GM18873 (cell line): ENCODE data around the gene KCND3.

Source experiments
- ATAC-seq: cut with Tn5 transposase; IDR thresholded peaks from one replicate; pipeline ENCODE4 v1.9.1; 2021; ENCODE audit warnings: mild to moderate bottlenecking, moderate library complexity, moderate number of reproducible peaks; ENCODE audit not compliant: unreplicated experiment, low FRiP score

Gene KCND3

GRCh38 chr1:111735321-111735720, 254.1 kb downstream of the KCND3 start:
- ATAC-seq, result no peak

- ATAC-seq, result no peak
Measured at GRCh38 chr1:111734856-111735255, 254.6 kb downstream of the KCND3 start.

- no peak for ATAC-seq
Measured at GRCh38 chr1:111734426-111734825, 255.0 kb downstream of the KCND3 start.

DNA sequence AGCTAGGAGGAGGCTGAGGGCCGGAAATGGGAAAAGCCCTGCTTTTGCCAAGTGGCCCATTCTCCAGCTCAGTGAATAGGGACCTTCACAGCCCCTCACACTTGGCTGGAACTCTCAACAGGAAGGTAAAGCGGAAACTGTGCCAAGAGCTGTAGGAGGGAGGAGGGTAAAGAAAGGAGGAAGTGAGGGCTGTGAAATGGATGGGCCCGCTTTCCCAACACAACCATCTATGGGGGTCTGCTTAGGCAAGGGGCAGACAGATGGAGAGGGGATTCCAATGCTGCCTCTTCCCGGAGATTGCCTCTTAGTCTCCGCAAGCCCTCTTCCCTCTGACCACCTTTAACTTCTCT, 255.5 kb downstream of the KCND3 start:
- ATAC-seq, result no peak

DNA sequence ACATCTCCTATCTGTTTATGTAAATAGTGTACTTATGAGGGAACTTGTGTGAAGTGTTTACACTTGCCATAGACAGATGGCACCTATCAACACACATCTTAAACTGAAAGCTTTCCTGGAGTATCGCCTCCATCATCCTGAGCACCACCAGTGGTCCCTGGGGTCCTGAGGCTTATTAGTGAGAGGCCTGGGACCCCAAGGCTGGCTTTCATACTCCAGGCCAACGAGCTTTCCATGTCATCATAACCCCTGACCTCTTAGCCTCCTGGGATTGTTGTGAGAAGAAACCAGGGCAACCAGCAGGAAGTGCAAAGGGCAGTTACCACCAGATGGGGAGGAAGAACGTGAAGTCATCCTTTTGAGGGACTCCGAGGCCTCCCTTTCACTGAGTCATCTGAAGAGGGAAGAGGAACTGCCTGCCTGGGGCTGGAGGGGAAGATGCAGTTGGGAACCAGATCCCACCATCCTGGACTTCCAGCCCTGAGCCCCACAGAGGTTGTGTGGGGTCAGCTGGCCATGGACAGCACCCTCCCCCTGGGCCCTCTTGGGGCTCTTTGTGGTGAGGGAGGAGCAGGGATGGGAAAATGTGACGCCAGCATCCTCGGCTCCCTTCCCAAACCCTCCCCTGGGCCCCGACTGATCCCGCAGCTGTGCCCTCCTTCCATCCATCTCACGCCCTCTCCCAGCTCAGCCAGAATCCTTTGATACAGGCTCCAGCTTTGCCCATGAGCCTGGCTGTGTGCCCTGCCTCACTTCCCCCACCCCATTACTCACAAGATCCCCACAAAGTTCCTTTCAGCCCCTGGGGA, 256.1 kb downstream of the KCND3 start:
- no peak for ATAC-seq

GRCh38 chr1:111732718-111733117, 256.8 kb downstream of the KCND3 start:
- no peak for ATAC-seq

- ATAC-seq, result no peak
Measured at GRCh38 chr1:111731956-111732355, 257.5 kb downstream of the KCND3 start.

DNA sequence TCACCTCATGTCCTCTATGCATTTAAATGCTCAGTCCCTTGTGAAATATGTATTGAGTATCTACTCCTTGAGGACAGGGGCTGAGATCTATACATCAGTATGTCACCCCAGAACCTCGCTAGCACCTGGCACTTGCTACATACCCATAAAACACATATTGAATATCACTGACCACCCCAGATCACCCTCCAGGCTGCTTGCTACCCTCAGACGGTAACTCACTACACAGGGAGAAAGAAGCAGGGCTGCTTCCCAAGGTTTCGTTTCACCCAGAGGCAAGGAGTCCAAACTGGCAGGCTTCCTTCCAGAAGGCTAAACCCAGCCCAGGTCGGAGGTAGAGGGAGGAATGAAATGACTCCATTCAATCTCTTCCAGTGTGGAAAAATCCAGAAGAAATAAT, 258.8 kb downstream of the KCND3 start:
- no peak for ATAC-seq

- no peak for ATAC-seq
Measured at GRCh38 chr1:111729946-111730681, 259.4 kb downstream of the KCND3 start.

- no peak for ATAC-seq
Measured at GRCh38 chr1:111729271-111729921, 260.1 kb downstream of the KCND3 start.

DNA sequence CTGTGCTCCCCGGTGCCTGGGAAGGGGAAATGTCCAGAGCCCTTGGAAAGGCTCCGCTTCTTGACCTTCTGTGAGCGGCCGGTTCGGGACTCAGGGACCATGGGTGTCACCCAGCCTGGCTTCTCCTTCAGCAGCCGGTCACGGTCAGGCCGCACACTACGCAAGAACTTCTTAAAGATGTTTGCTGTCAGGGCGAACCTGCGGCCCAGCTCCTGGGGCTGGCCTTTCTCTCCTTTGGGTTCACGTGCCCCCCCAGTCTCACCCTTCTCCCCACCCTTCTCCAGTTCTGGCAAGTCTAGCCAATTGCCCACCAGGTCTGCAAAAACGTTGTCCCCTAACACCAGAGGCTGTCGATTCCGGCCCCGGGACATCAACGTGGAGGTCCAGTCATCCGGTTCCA, 262.4 kb downstream of the KCND3 start:
- no peak for ATAC-seq

- no peak for ATAC-seq
Measured at GRCh38 chr1:111725192-111725591, 264.3 kb downstream of the KCND3 start.

DNA sequence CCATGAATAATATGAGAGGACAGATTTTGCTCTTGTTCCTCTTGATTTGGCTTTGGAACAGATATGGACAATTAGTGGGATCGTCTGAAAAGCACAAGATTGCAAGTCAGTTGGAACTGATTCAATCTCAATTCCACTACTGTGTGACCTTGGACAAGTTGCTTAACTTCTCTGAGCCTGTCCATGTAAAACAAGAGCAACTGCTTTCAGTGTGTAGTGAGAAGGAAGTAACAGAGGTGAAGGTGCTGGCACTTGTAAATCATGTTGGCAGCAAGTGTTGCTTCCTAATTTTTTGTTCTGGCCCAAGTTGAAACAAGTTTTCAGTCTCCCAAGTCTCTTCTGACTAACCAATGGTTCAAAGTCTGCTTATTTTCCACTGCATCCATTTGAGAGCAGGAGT, 265.6 kb downstream of the KCND3 start:
- no peak for ATAC-seq

DNA sequence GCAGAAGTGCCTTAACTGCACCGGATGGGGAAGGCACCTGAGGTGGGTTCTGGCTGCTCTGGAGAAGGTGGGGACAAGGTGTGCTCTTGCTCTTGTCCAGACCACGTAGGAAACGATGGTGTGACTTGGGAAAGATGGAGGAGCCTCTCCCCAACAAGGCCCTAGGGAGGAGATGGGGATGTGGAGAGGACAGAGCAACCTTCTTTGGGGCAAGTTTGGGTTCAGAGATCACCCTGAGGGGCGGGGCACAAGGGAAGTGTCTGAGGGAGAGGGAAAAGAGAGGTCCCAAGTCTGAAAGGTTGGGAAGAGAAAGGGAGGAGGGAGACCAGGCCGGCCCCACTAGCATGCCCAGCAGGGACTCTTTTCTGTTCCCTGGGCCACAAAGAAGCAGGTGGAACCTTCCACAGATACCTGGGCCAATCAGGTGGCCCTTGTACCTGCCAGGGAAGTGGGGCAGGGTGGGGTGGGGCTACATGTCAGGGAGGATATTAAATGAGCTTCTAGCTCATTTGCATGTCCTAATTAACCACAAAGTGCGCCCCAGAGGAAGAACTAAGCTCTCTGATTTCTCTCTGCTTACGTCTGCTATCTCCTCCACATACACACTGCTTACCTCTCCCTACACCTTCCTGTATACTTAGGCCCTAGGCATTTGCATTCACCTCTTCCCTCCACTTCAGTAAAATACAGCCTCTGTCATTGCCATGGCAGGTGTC, 266.2 kb downstream of the KCND3 start:
- ATAC-seq, result no peak

GRCh38 chr1:111720977-111721786, 268.3 kb downstream of the KCND3 start:
- ATAC-seq, result no peak
